Measurements from ENCODE around the gene AEBP1.

- TF ChIP-seq CTCF (conservative IDR thresholded peaks at IDR 0.05; ENCODE audit: low read depth, low read length) (no peak), EZH2 (IDR thresholded peaks at IDR 0.05; ENCODE audit: borderline replicate concordance, low read depth, low read length, poor library complexity, severe bottlenecking) (no peak)
These were observed 35.3 kb downstream of the AEBP1 start for GRCh38 chr7:44139311-44140010.

Measured in A673 (cell line).